ENCODE measurements around the gene EME1. TPM values are rescaled to one million over a fixed set of nuclear protein-coding genes. Genes with fewer than 3 reads are reported as not detected.

EME1 gene
- total RNA-seq, 2 experiments from 2014 or later: 25.1 to 26.1 TPM

DNA sequence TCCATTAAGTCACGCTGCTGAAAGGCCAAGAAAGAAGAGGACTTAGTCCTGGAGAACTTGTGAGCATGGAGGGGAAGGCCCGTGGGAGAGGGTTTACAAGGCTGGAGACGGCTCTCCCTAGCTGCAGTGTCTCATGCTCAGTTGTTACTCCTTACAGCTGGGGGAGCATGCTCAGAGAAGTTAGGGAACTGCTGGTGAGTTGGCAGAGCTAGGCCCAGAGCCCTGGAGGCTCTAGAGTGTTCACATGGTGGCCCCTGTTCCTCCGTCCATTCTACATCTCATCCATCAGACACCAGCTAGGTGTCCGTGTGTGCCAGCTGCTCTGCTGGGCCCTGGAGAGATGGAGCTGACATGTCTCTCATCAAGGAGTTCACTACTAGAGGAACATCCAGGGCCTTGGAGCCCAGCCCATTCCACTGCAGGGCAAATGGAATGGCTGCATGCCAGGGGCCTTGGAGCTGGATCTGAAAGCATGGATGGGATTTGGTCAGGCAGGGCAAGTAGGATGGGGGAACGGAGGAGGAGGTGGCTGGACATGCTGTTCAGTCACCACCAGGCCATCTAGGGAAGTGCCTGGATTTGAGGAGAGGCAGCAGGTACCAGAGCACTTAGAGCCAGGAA is 20.8 kb upstream of the EME1 start:
- Mint-ChIP-seq H3K36me3 (ENCODE audit: low read depth) (peaks cover 35% of the 10 kb centered on the region), H3K4me1 (peaks cover 24% of the 10 kb centered on the region), H3K4me3 (no peak overlapping the region), H3K27ac (no peak overlapping the region), H3K27me3 (no peaks in the 10 kb centered on the region), H3K9me3 (no peaks in the 10 kb centered on the region)
- ChIA-PET POLR2A (interaction anchor here (1.1 to 7.8 kb wide), 2 partner anchors 9 to 45 kb away, joined by 5 to 60 read pairs; partner anchors contain the start of gene LRRC59), CTCF (interaction anchor here (2.4 kb wide), 1 partner anchor 9 kb away, joined by 11 read pairs; no protein-coding TSS in a partner anchor)
- no peak for DNase-seq

DNA sequence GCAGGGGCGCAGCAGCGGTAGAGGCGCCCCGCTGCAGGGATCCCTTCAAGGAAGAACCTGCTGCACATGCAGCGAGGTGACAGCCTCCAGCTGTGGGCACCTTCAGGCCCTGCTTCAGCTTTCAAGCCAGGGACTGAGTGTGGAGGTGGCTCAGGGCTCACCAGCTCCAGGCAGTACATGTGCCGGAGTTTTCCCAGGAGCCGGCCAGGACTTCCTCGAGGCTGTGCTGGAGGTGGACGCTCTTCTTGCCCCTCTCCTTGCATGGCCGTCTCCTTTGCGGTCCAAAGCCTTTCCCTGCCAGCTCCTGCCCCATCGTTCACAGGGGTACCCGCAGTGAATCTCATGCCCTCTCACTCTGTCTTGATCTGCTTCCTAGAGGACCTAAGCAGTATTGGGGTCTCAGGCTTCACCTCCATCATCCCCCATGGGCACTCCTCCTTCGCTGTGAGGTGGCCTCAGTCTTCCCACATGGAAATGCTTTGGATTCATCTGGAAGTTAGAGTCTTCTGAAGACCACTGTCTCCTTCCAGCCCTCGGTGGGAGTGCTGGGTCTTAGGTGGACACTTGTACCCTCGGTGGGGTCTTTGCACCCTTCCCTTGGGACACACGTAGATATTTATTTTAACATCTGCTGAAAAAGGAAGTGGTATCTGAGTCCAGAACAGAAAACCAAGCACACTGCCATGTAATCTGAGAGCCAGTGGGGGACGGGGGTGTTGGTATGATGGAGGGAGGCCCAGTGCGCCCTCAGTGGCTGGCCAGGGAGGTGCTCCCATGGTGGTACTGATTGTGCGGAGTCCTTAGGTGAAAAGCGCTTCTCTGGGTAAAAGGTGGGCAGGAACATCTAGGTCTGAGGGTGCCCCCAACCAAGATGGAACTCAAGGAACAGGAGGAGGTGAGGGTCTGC is 20.1 kb upstream of the EME1 start:
- DNase-seq: no peak
- no peak overlapping the region for H3K27ac Mint-ChIP-seq
- peaks cover 38% of the 10 kb centered on the region for H3K36me3 Mint-ChIP-seq (ENCODE audit: low read depth)
- H3K4me1 Mint-ChIP-seq: peaks cover 16% of the 10 kb centered on the region
- H3K4me3 Mint-ChIP-seq: no peak overlapping the region
- H3K27me3 Mint-ChIP-seq: no peaks in the 10 kb centered on the region
- no peaks in the 10 kb centered on the region for H3K9me3 Mint-ChIP-seq
- ChIA-PET POLR2A (interaction anchor here (1.1 to 7.8 kb wide), 2 partner anchors 8 to 44 kb away, joined by 5 to 60 read pairs; partner anchors contain the start of gene LRRC59), CTCF (interaction anchor here (2.4 kb wide), 1 partner anchor 9 kb away, joined by 11 read pairs; no protein-coding TSS in a partner anchor)

GRCh38 chr17:50353600-50354195 is 19.3 kb upstream of the EME1 start:
- Mint-ChIP-seq H3K36me3 (ENCODE audit: low read depth) (peaks cover 43% of the 10 kb centered on the region), H3K4me1 (peaks cover 9% of the 10 kb centered on the region), H3K27me3 (no peaks in the 10 kb centered on the region), H3K27ac (no peak overlapping the region), H3K9me3 (no peaks in the 10 kb centered on the region), H3K4me3 (no peak overlapping the region)
- POLR2A ChIA-PET: interaction anchor here (0.8 kb wide), 1 partner anchor 15 kb away, joined by 3 read pairs; no protein-coding TSS in a partner anchor
- DNase-seq: no peak
- CTCF ChIA-PET: no interaction called here

- ChIA-PET POLR2A (interaction anchor here (0.8 kb wide), 1 partner anchor 14 kb away, joined by 3 read pairs; no protein-coding TSS in a partner anchor), CTCF (no interaction called here)
- Mint-ChIP-seq H3K4me1 (peaks cover 4% of the 10 kb centered on the region), H3K9me3 (no peaks in the 10 kb centered on the region), H3K27ac (no peak overlapping the region), H3K27me3 (no peaks in the 10 kb centered on the region), H3K4me3 (no peak overlapping the region), H3K36me3 (ENCODE audit: low read depth) (peaks cover 45% of the 10 kb centered on the region)
- no peak for DNase-seq
Observed at GRCh38 chr17:50354198-50354597, 18.8 kb upstream of the EME1 start.

DNA sequence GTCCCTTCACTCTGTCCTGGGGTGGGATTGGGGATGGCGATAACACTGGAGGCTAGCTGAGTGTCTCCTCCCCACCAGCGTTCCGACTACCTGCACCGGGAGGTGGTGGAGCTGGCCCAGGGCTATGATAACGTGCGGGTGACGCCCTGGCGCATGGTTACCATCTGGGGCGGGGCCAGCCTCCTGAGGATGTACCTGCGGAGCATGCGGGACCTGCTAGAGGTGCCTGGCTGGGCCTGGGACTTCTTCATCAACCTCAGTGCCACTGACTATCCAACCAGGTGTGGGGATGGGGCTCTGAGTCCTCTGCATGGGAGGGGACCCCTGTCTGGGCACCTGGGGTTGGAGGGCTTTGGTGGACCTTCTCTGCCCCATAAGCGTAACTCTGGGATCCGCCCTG is 18.3 kb upstream of the EME1 start:
- peaks cover 2% of the 10 kb centered on the region for H3K4me1 Mint-ChIP-seq
- no peaks in the 10 kb centered on the region for H3K9me3 Mint-ChIP-seq
- H3K27me3 Mint-ChIP-seq: no peaks in the 10 kb centered on the region
- H3K4me3 Mint-ChIP-seq: no peak overlapping the region
- no peak overlapping the region for H3K27ac Mint-ChIP-seq
- ChIA-PET CTCF (no interaction called here), POLR2A (interaction anchor here (0.8 to 1.3 kb wide), 2 partner anchors 9 to 14 kb away, joined by 3 to 6 read pairs; partner anchors contain the start of gene XYLT2)
- no peak for DNase-seq
- H3K36me3 Mint-ChIP-seq (ENCODE audit: low read depth): peaks cover 45% of the 10 kb centered on the region

GRCh38 chr17:50355336-50355700 is 17.7 kb upstream of the EME1 start:
- Mint-ChIP-seq H3K27ac (no peak overlapping the region), H3K4me3 (no peak overlapping the region), H3K4me1 (peaks cover 2% of the 10 kb centered on the region), H3K9me3 (no peaks in the 10 kb centered on the region), H3K27me3 (no peaks in the 10 kb centered on the region), H3K36me3 (ENCODE audit: low read depth) (peaks cover 45% of the 10 kb centered on the region)
- DNase-seq: no peak
- ChIA-PET POLR2A (interaction anchor here (1.3 kb wide), 1 partner anchor 9 kb away, joined by 6 read pairs; the partner anchor contains the start of gene XYLT2), CTCF (no interaction called here)

DNA sequence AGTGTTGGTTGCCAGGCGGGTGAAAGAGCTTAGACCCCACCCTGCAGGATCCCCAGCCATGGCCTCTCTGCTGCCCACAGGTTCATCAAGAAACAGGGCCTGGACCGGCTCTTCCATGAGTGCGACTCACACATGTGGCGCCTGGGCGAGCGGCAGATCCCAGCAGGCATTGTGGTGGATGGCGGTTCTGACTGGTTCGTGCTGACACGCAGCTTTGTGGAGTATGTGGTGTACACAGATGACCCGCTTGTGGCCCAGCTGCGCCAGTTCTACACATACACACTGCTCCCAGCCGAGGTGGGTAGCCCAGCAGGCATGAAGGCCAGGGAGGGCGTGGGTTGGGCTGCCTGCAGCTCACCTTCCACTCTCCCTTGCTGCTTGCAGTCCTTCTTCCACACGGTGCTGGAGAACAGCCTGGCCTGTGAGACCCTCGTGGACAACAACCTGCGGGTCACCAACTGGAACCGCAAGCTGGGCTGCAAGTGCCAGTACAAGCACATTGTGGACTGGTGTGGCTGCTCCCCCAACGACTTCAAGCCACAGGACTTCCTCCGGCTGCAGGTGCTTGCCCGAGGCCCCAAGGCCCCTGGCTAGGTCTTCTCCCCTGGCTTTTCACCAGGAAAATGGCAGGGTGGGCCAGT is 17.2 kb upstream of the EME1 start:
- DNase-seq: no peak
- ChIA-PET CTCF (no interaction called here), POLR2A (interaction anchor here (1.3 kb wide), 1 partner anchor 10 kb away, joined by 6 read pairs; the partner anchor contains the start of gene XYLT2)

GRCh38 chr17:50356418-50356817 is 16.6 kb upstream of the EME1 start:
- Mint-ChIP-seq H3K4me3 (no peak overlapping the region), H3K27me3 (no peaks in the 10 kb centered on the region), H3K36me3 (ENCODE audit: low read depth) (peaks cover 45% of the 10 kb centered on the region), H3K4me1 (no peaks in the 10 kb centered on the region), H3K9me3 (no peaks in the 10 kb centered on the region), H3K27ac (no peak overlapping the region)
- CTCF ChIA-PET: no interaction called here
- no peak for DNase-seq
- POLR2A ChIA-PET: no interaction called here

More for the DNA sequence above, 17.2 kb upstream of the EME1 start:
- Mint-ChIP-seq H3K9me3 (no peaks in the 10 kb centered on the region), H3K4me1 (peaks cover 2% of the 10 kb centered on the region), H3K36me3 (ENCODE audit: low read depth) (peaks cover 45% of the 10 kb centered on the region), H3K4me3 (no peak overlapping the region), H3K27ac (no peak overlapping the region), H3K27me3 (no peaks in the 10 kb centered on the region)

DNA sequence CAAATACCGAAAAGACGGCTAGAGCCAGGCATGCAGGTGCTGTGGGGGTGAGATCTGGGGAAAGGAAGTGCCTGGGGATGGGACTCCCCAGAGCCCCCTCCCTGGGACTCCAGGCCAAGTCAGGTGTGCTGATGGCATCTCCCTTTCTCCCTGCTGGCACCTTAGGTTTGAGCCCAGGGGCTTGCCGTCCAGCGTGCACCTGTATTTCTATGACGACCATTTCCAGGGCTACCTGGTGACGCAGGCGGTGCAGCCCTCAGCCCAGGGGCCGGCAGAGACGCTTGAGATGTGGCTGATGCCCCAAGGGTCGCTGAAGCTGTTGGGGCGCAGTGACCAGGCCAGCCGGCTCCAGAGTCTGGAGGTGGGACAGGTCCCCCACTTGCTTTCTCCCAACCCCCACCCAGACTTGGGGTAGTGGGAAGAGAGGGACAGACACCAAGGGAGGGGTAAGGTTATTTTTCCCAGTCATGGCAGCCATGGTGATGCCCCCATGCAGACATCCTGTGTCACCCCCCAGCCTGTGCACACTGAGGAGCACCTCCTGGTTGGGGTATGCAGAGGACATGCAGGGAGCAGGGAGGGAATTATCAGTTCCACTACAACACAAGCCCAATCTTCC is 16.0 kb upstream of the EME1 start:
- Mint-ChIP-seq H3K4me1 (peaks cover 2% of the 10 kb centered on the region), H3K27me3 (no peaks in the 10 kb centered on the region), H3K36me3 (ENCODE audit: low read depth) (peaks cover 40% of the 10 kb centered on the region), H3K9me3 (no peaks in the 10 kb centered on the region), H3K27ac (no peak overlapping the region), H3K4me3 (no peak overlapping the region)
- CTCF ChIA-PET: no interaction called here
- no peak for DNase-seq
- POLR2A ChIA-PET: no interaction called here

GRCh38 chr17:50358177-50358576 is 14.9 kb upstream of the EME1 start:
- no peak for DNase-seq
- peaks cover 39% of the 10 kb centered on the region for H3K36me3 Mint-ChIP-seq (ENCODE audit: low read depth)
- H3K4me1 Mint-ChIP-seq: peaks cover 7% of the 10 kb centered on the region
- H3K9me3 Mint-ChIP-seq: no peaks in the 10 kb centered on the region
- CTCF ChIA-PET: interaction anchor here (1.2 kb wide), 1 partner anchor 16 kb away, joined by 3 read pairs; no protein-coding TSS in a partner anchor
- no peak overlapping the region for H3K4me3 Mint-ChIP-seq
- no peak overlapping the region for H3K27ac Mint-ChIP-seq
- no peaks in the 10 kb centered on the region for H3K27me3 Mint-ChIP-seq
- POLR2A ChIA-PET: interaction anchor here (6.0 to 7.7 kb wide), 2 partner anchors 9 to 13 kb away, joined by 60 to 78 read pairs; partner anchors contain the start of genes EME1, MRPL27 and XYLT2

- peaks cover 7% of the 10 kb centered on the region for H3K4me1 Mint-ChIP-seq
- no peak for DNase-seq
- H3K36me3 Mint-ChIP-seq (ENCODE audit: low read depth): peaks cover 35% of the 10 kb centered on the region
- POLR2A ChIA-PET: interaction anchor here (1.2 to 7.7 kb wide), 3 partner anchors 10 to 38 kb away, joined by 3 to 78 read pairs (median 60); partner anchors contain the start of genes EME1, LRRC59, MRPL27 and XYLT2
- CTCF ChIA-PET: interaction anchor here (1.1 to 4.7 kb wide), 4 partner anchors 13 to 48 kb away, joined by 3 to 75 read pairs (median 4); partner anchors contain the start of gene LRRC59
- no peak overlapping the region for H3K27ac Mint-ChIP-seq
- H3K9me3 Mint-ChIP-seq: no peaks in the 10 kb centered on the region
- H3K4me3 Mint-ChIP-seq: no peak overlapping the region
- H3K27me3 Mint-ChIP-seq: no peaks in the 10 kb centered on the region
Observed at GRCh38 chr17:50359005-50359699, 13.9 kb upstream of the EME1 start.
